IMR-90 (cell line): ENCODE results near the gene SLC39A11.

Experiments used
- BHLHE40 ChIP-seq: fragments of 150-350 bp; IDR thresholded peaks from 2 replicates; pipeline ENCODE4 v1.6.1; 2016; ENCODE audit warnings: mild to moderate bottlenecking, low read depth, low read length
- CEBPB ChIP-seq: IDR thresholded peaks from 2 replicates; pipeline ENCODE4 v1.6.1; 2012; ENCODE audit warnings: low read depth, low read length, improper control_type of control experiment
- CHD1 ChIP-seq: IDR thresholded peaks from 2 replicates; pipeline ENCODE4 v1.6.1; 2012; ENCODE audit warnings: low read depth, low read length, improper control_type of control experiment
- CTCF ChIP-seq: conservative IDR thresholded peaks from 2 replicates; pipeline ENCODE4 v1.5.1; 2012; ENCODE audit warnings: mild to moderate bottlenecking, low read depth, low read length, improper control_type of control experiment
- POLR2A ChIP-seq: IDR thresholded peaks from 2 replicates; pipeline ENCODE4 v1.6.1; 2012; ENCODE audit warnings: mild to moderate bottlenecking, low read depth, low read length
- RAD21 ChIP-seq: IDR thresholded peaks from 2 replicates; pipeline ENCODE4 v1.6.1; 2012; ENCODE audit warnings: low read length, improper control_type of control experiment
- RCOR1 ChIP-seq: IDR thresholded peaks from 2 replicates; pipeline ENCODE4 v1.6.1; 2012; ENCODE audit warnings: mild to moderate bottlenecking, low read length, improper control_type of control experiment; ENCODE audit not compliant: insufficient replicate concordance
- RFX5 ChIP-seq: IDR thresholded peaks from 2 replicates; pipeline ENCODE4 v1.8.0; 2012; ENCODE audit warnings: low read depth, mild to moderate bottlenecking, low read length, moderate library complexity
- SMC3 ChIP-seq: fragments of 150-350 bp; IDR thresholded peaks from 2 replicates; pipeline ENCODE4 v1.6.1; 2016; ENCODE audit warnings: low read depth, mild to moderate bottlenecking, antibody characterized with exemption, low read length, moderate library complexity
- USF2 ChIP-seq: fragments of 150-350 bp; IDR thresholded peaks from 2 replicates; pipeline ENCODE4 v1.6.1; 2017; ENCODE audit warnings: mild to moderate bottlenecking, antibody characterized with exemption, low read length, low read depth

GRCh38 chr17:72931163-72931562, 161.3 kb downstream of the SLC39A11 start:
- TF ChIP-seq RAD21 (no peak), SMC3 (no peak), USF2 (no peak), CTCF (no peak), CEBPB (no peak), POLR2A (no peak), CHD1 (no peak), RFX5 (no peak), BHLHE40 (no peak), RCOR1 (no peak)
